Gastroesophageal sphincter (tissue), 4 donors: ENCODE results near the gene TPRN. TPM values are rescaled to one million over a fixed set of nuclear protein-coding genes. Genes with fewer than 3 reads are reported as not detected.

Source experiments
- ATAC-seq: fragments of 150-250 bp; one replicate; pipeline ENCODE4 v1.9.1; 2016; ENCODE audit warnings: mild to moderate bottlenecking, moderate library complexity
- H3K27ac ChIP-seq, 4 donors: fragments of 200-600 bp; sonication (generic) in 3 of 4; 1 replicate in 3 of 4; 2 replicates in 1 of 4; pipeline ENCODE4 v1.5.1; 2016 to 2019
- H3K27me3 ChIP-seq: fragments of 200-600 bp; sonication (generic); one replicate; pipeline ENCODE4 v1.5.1; 2019
- H3K36me3 ChIP-seq, 2 donors: fragments of 200-600 bp; sonication (generic); one replicate each; pipeline ENCODE4 v1.5.1; 2019; ENCODE audit warnings: control low read depth in 1 of 2
- H3K4me1 ChIP-seq, 3 donors: fragments of 200-600 bp; sonication (generic); 1 replicate in 2 of 3; 2 replicates in 1 of 3; pipeline ENCODE4 v1.5.1; 2016 to 2019; ENCODE audit warnings: control low read depth in 2 of 3
- H3K4me3 ChIP-seq, 2 donors: fragments of 200-600 bp; sonication (generic); one replicate each; pipeline ENCODE4 v1.5.1; 2019; ENCODE audit warnings: mild to moderate bottlenecking in 1 of 2, moderate library complexity in 1 of 2
- H3K9me3 ChIP-seq, 3 donors: fragments of 200-600 bp; sonication (generic); one replicate each; pipeline ENCODE4 v1.5.1; 2017 to 2019; ENCODE audit warnings: control low read depth in 2 of 3
- EP300 ChIP-seq: sonication (generic); formaldehyde crosslinking; IDR thresholded peaks from one replicate; pipeline ENCODE4 v1.6.1; 2017; ENCODE audit warnings: antibody characterized with exemption, mild to moderate bottlenecking
- POLR2A ChIP-seq, 2 donors: fragments of 450-650 bp; IDR thresholded peaks; one replicate each; pipeline ENCODE4 v1.6.1; 2017; ENCODE audit warnings: antibody characterized with exemption in 2 of 2, mild to moderate bottlenecking in 2 of 2, moderate library complexity in 1 of 2
- POLR2AphosphoS5 ChIP-seq: sonication (generic); formaldehyde crosslinking; IDR thresholded peaks from one replicate; pipeline ENCODE4 v1.6.1; 2017; ENCODE audit warnings: antibody characterized with exemption
- WGBS, 2 donors: methylation state at CpG; one replicate each; pipeline ENCODE4 v1.1.5; 2018; ENCODE audit warnings: low coverage in 1 of 2; 5-methylcytosine and 5-hydroxymethylcytosine counted together
- total RNA-seq, 4 donors: library from RNA; depleted of rRNA; stranded (reverse); fragments of >200 nt; gene quantifications; one replicate each; pipeline ENCODE4 v1.1.0, GENCODE V29; 2016
- TF ChIP-seq, protein P1 (sequence below), 4 experiments: fragments of 200-600 bp in 2 of 4; fragments of 450-650 bp in 2 of 4; sonication (generic) in 1 of 4; IDR thresholded peaks; one replicate each; pipeline ENCODE4 v1.5.1; 2017 to 2019; ENCODE audit warnings: antibody characterized with exemption in 4 of 4, mild to moderate bottlenecking in 2 of 4, moderate library complexity in 2 of 4

The TPRN gene
- total RNA-seq, 4 donors from 2014 or later: 3.6 to 11.6 (median 6.1) TPM

DNA sequence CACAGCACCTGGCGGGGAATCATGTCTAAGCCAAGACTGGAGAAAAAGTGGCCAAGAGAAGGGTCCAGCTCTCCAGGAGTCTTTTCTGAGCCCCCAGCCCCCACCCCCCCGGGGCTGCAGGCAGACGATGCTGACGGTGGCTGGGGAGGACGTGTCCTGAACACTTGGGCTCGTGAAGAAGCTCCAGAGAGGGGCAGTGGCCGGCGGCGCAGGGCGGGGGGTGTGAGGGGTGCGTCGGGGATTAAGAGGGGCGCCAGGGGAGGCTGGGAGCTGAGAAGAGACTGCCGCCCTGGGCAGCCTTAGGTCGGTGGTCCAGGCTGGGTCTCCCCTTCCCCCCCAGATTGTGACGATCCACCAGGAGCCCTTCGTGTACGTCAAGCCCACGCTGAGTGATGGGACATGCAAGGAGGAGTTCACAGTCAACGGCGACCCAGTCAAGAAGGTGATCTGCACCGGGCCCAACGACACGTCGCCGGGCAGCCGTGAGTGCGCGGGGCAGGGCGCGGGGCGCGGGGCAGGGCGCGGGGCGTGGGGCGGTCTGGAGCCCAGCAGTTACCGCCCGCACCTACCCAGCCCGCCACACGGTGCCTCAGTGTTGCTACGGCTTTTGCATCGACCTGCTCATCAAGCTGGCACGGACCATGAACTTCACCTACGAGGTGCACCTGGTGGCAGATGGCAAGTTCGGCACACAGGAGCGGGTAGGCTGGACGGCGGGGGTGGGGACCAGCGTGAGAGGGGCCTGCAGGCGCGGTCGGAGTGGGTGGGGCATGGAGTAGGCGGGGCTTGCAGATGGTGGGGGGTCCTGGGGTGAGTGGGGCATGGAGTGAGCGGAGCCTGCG, 39.6 kb downstream of the TPRN start:
- Histone ChIP-seq H3K4me3 (no peak overlapping the region), H3K27me3 (peaks cover 100% of the 10 kb centered on the region)

DNA sequence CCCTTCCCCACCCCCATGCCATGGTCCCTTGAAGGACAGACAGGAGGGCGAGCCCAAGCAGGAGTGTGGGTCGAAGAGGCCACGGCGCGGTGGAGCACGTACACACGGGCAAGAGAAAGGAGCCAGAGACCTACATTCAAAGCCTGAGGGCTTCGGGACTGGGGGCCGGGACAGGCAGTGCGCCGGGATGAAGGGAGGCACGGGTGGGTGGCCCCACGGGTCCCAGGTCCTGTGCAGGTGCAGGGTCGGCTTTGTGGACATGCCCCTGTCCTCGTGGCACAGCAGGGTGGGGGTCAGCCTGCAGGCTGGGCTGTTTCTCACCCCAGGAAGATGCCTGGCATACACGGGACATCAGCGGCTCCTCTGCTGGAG, 40.5 kb downstream of the TPRN start:
- peaks cover 100% of the 10 kb centered on the region for H3K27me3 ChIP-seq
- no peak for TF ChIP-seq POLR2A (IDR thresholded peaks at IDR 0.05)
- TF ChIP-seq EP300: no peak
- TF ChIP-seq POLR2AphosphoS5: no peak
- TF ChIP-seq, protein P1, sequence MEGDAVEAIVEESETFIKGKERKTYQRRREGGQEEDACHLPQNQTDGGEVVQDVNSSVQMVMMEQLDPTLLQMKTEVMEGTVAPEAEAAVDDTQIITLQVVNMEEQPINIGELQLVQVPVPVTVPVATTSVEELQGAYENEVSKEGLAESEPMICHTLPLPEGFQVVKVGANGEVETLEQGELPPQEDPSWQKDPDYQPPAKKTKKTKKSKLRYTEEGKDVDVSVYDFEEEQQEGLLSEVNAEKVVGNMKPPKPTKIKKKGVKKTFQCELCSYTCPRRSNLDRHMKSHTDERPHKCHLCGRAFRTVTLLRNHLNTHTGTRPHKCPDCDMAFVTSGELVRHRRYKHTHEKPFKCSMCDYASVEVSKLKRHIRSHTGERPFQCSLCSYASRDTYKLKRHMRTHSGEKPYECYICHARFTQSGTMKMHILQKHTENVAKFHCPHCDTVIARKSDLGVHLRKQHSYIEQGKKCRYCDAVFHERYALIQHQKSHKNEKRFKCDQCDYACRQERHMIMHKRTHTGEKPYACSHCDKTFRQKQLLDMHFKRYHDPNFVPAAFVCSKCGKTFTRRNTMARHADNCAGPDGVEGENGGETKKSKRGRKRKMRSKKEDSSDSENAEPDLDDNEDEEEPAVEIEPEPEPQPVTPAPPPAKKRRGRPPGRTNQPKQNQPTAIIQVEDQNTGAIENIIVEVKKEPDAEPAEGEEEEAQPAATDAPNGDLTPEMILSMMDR (IDR thresholded peaks at IDR 0.05): no peak
- H3K9me3 ChIP-seq: no peaks in the 10 kb centered on the region
- no peak overlapping the region for H3K27ac ChIP-seq
- ATAC-seq: no peak
- no peak overlapping the region for H3K4me3 ChIP-seq
- WGBS, 2 donors: 55 to 70% methylated on average over 2 to 7 of the region's 17 CpGs
- no peaks in the 10 kb centered on the region for H3K36me3 ChIP-seq
- peaks cover 0 to 43% (median 21%) of the 10 kb centered on the region in 3 donors for H3K4me1 ChIP-seq

More for the DNA sequence above, 39.6 kb downstream of the TPRN start:
- Histone ChIP-seq H3K36me3 (no peaks in the 10 kb centered on the region), H3K4me1 (peaks cover 0 to 43% (median 21%) of the 10 kb centered on the region in 3 donors), H3K27ac (no peak overlapping the region), H3K9me3 (no peaks in the 10 kb centered on the region)
- TF ChIP-seq, protein P1 (IDR thresholded peaks at IDR 0.05): no peak
- TF ChIP-seq EP300 (no peak), POLR2AphosphoS5 (no peak), POLR2A (IDR thresholded peaks at IDR 0.05) (no peak)
- no peak for ATAC-seq
- 9% methylated on average over 4 of the region's 56 CpGs; no CpG with 5 or more reads in 1 of the 2 donors for WGBS, 2 donors

DNA sequence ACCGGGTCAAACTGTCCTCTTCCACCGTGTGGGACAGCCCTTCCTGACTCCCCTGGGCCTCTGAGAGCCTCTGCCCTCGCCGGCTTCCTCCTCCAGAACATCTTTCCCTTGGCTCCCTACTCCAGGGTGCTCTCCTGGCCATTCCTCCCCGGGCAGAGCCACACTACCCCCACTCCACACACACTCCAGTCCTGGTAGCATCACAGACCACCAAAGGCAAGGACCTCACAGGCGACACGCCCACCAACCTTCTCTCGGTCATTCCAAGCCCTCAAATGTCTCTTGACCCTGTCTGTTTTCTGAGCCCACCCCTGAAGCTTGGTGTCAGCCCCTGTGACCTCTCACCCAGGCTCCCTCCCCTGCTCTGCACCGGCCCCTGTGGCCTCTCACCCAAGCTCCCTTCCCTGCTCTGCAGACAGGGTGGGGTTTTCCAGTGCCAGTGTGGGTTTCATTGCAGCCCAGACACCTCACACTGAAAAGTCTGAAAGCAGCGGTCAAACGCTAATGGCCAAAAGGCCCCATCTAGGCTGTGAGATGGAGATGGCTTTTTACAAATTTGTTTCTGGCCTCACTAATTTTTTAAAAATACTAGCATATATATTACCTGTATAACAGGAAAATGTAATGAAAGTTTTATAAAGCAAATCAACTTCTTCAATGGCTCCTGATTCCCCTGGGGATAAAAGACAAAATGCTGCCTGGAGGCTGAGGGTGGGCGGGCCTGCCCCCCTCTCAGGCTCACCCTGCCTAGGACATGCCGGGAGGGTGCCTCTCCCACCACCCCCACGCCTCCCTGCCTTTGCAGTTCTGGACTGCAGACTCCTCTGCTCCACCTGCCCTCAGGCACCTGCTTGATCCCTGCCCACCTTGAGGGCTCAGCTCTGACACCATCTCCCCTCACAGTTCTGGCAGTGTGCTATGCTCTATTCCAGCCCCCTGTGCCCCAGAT, 41.2 kb downstream of the TPRN start:
- WGBS, 2 donors: 23 to 29% methylated on average over 11 to 12 of the region's 14 CpGs
- no peak for TF ChIP-seq POLR2AphosphoS5
- no peak for TF ChIP-seq EP300
- TF ChIP-seq POLR2A (IDR thresholded peaks at IDR 0.05): no peak
- TF ChIP-seq, protein P1 (IDR thresholded peaks at IDR 0.05): no peak
- Histone ChIP-seq H3K27me3 (peaks cover 100% of the 10 kb centered on the region), H3K36me3 (no peaks in the 10 kb centered on the region), H3K9me3 (no peaks in the 10 kb centered on the region), H3K27ac (no peak overlapping the region), H3K4me3 (no peak overlapping the region), H3K4me1 (peaks cover 0 to 43% (median 21%) of the 10 kb centered on the region in 3 donors)
- ATAC-seq: no peak

DNA sequence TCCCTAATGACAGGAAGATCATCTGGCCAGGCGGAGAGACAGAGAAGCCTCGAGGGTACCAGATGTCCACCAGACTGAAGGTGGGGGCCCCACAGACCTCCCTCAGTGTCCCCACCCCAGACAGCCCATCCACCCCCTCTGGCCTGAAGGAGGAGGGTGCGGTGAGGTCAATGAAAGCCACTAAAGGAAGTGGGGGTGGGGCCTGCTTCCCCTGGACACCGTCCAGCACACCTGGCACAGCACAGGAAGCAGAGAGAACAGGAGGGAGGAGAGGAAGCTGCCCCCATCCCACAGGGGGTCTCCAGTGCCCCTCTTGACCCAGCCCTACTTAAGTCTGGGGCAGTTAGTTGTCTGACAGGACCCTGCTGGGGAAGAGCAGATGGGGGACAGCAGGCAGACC, 41.9 kb downstream of the TPRN start:
- Histone ChIP-seq H3K9me3 (no peaks in the 10 kb centered on the region), H3K4me3 (no peak overlapping the region), H3K36me3 (no peaks in the 10 kb centered on the region), H3K27me3 (peaks cover 96% of the 10 kb centered on the region), H3K4me1 (peaks cover 0 to 40% (median 21%) of the 10 kb centered on the region in 3 donors), H3K27ac (no peak overlapping the region)
- TF ChIP-seq, protein P1 (IDR thresholded peaks at IDR 0.05): no peak
- TF ChIP-seq POLR2AphosphoS5 (no peak), POLR2A (IDR thresholded peaks at IDR 0.05) (no peak), EP300 (no peak)
- 0 to 7% methylated on average over 1 to 2 of the region's 4 CpGs for WGBS, 2 donors
- ATAC-seq: no peak
